A673 (cell line): Measurements from ENCODE around the gene TMPRSS13. TPM values are rescaled to one million over a fixed set of nuclear protein-coding genes. Genes with fewer than 3 reads are reported as not detected.
"Not testable (repeated sequence)": the region's sequence is repeated elsewhere in the genome, so short reads cannot be mapped to it uniquely, and the experiment has no call there.

Experiments used
- BruUV-seq: library from RNA; stranded (reverse); fragments of 400-500 nt; replicated peaks from 2 replicates; lab custom pipeline; 2021; lab: Mats Ljungman, UMichigan
- CTCF ChIA-PET: fragments of 300-600 bp; sonication (Branson Sonifier 250); formaldehyde crosslinking; loops from one replicate; lab custom pipeline; 2022; ENCODE audit warnings: antibody characterized with exemption; lab: Charles Lee
- POLR2A ChIA-PET: fragments of 300-600 bp; sonication (Branson Sonifier 250); formaldehyde crosslinking; loops from one replicate; lab custom pipeline; 2022; ENCODE audit warnings: antibody characterized with exemption; ENCODE audit not compliant: low non-redundant PET; lab: Charles Lee
- DNase-seq: peaks from one replicate; pipeline ENCODE4 v3.0.0-alpha.2; 2015; ENCODE audit warnings: low spot score
- H3K27ac ChIP-seq: fragments of 200-600 bp; sonication (generic); 2 replicates; pipeline ENCODE4 v1.5.1; 2016; ENCODE audit warnings: mixed run types, low read depth, mild to moderate bottlenecking, mixed read lengths, antibody characterized with exemption, low read length; ENCODE audit not compliant: poor library complexity, severe bottlenecking
- H3K27me3 ChIP-seq: fragments of 200-600 bp; sonication (generic); replicated peaks from 2 replicates; pipeline ENCODE4 v1.6.1; 2017; ENCODE audit warnings: mixed run types, low read depth, mild to moderate bottlenecking, mixed read lengths, antibody characterized with exemption, low read length; ENCODE audit not compliant: insufficient read depth, poor library complexity
- H3K36me3 ChIP-seq: fragments of 200-600 bp; sonication (generic); 2 replicates; pipeline ENCODE4 v1.6.1; 2016; ENCODE audit warnings: mixed run types, mild to moderate bottlenecking, mixed read lengths, antibody characterized with exemption, low read length; ENCODE audit not compliant: insufficient read depth, poor library complexity, severe bottlenecking
- H3K4me1 ChIP-seq: fragments of 200-600 bp; sonication (generic); 2 replicates; pipeline ENCODE4 v1.6.1; 2017; ENCODE audit warnings: mixed run types, mild to moderate bottlenecking, mixed read lengths, antibody characterized with exemption, low read length; ENCODE audit not compliant: insufficient read depth, poor library complexity, severe bottlenecking
- H3K4me3 ChIP-seq: fragments of 200-600 bp; sonication (generic); 2 replicates; pipeline ENCODE4 v1.5.1; 2016; ENCODE audit warnings: low read depth, mixed run types, mild to moderate bottlenecking, mixed read lengths, low read length; ENCODE audit not compliant: poor library complexity, severe bottlenecking
- H3K9me3 ChIP-seq: fragments of 200-600 bp; sonication (generic); 2 replicates; pipeline ENCODE4 v1.6.1; 2016; ENCODE audit warnings: mixed run types, low read depth, mild to moderate bottlenecking, mixed read lengths, antibody characterized with exemption, low read length; ENCODE audit not compliant: poor library complexity, severe bottlenecking
- EZH2 ChIP-seq: fragments of 200-600 bp; sonication (generic); IDR thresholded peaks from 2 replicates; pipeline ENCODE4 v1.6.1; 2017; ENCODE audit warnings: borderline replicate concordance, low read depth, mild to moderate bottlenecking, mixed read lengths, antibody characterized with exemption, low read length; ENCODE audit not compliant: poor library complexity, severe bottlenecking
- intact Hi-C: fragments of 100-400 bp; cut with micrococcal nuclease; formaldehyde crosslinking; loops from one replicate; pipeline ENCODE4 v1.10.0; 2022; ENCODE audit not compliant: unreplicated experiment
- total RNA-seq: library from RNA; stranded (reverse); gene quantifications from 2 replicates; pipeline ENCODE4 v1.2.3, GENCODE V29; 2021
- TF ChIP-seq, protein P1 (sequence below): fragments of 300-800, 200-600 bp; sonication (generic); conservative IDR thresholded peaks from 2 replicates; pipeline ENCODE4 v1.5.1; 2017; ENCODE audit warnings: low read depth, mild to moderate bottlenecking, antibody characterized with exemption, low read length, moderate library complexity, mixed read lengths

The TMPRSS13 gene
- total RNA-seq, 1 experiment from 2014 or later: not detected

DNA sequence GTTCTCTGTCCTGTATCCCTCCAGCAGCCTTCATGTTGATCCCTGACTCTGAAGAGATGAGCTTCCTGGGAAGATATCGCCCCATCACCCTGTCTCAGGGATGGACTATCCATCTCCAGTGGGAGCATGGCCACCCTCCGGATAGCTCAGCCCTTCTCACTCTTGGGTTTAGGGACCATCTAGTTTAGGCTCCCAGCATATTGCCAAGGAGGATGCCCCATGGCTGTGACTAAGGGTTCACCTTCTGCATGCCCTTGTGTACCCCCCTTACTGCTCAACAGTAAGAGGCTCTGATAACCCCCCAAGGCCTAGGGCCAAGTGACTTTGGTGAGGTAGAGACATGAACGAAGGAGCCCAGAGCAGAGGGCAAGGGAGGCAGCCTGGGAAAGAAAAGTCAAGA, 1.3 kb downstream of the TMPRSS13 start:
- Histone ChIP-seq H3K4me3 (no peak overlapping the region), H3K27ac (no peak overlapping the region), H3K9me3 (no peaks in the 10 kb centered on the region), H3K36me3 (no peaks in the 10 kb centered on the region), H3K27me3 (peaks cover 21% of the 10 kb centered on the region), H3K4me1 (no peaks in the 10 kb centered on the region)
- POLR2A ChIA-PET: no interaction called here
- intact Hi-C loops: no loop called here
- no peak for DNase-seq
- TF ChIP-seq, protein P1, sequence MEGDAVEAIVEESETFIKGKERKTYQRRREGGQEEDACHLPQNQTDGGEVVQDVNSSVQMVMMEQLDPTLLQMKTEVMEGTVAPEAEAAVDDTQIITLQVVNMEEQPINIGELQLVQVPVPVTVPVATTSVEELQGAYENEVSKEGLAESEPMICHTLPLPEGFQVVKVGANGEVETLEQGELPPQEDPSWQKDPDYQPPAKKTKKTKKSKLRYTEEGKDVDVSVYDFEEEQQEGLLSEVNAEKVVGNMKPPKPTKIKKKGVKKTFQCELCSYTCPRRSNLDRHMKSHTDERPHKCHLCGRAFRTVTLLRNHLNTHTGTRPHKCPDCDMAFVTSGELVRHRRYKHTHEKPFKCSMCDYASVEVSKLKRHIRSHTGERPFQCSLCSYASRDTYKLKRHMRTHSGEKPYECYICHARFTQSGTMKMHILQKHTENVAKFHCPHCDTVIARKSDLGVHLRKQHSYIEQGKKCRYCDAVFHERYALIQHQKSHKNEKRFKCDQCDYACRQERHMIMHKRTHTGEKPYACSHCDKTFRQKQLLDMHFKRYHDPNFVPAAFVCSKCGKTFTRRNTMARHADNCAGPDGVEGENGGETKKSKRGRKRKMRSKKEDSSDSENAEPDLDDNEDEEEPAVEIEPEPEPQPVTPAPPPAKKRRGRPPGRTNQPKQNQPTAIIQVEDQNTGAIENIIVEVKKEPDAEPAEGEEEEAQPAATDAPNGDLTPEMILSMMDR: no peak
- BruUV-seq: no TSS peak
- CTCF ChIA-PET: no interaction called here

DNA sequence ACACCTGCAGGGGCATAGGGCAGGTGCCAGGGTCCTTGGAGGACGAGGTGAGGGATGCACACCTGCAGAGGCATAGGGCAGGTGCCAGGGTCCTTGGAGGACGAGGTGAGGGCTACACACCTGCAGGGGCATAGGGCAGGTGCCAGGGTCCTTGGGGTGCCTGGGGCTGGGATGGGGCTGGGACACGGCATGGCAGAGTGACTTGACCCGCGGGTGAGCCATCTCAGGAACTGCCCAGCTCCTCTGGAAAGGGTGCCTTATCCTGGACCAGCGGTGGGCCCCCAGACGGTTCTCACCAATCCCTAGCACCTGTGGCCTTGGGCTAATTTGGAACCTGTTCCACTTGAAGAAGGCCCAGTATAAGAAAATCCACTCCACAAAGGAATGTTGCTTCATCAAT, 3.0 kb downstream of the TMPRSS13 start:
- H3K36me3 ChIP-seq, DNase-seq, H3K27ac ChIP-seq, H3K9me3 ChIP-seq, H3K4me3 ChIP-seq, POLR2A ChIA-PET, intact Hi-C loops, BruUV-seq, H3K4me1 ChIP-seq: not testable (repeated sequence)
- CTCF ChIA-PET: interaction anchor here (0.6 kb wide), 1 partner anchor 22 kb away, joined by 4 read pairs; no protein-coding TSS in a partner anchor
- peaks cover 21% of the 10 kb centered on the region for H3K27me3 ChIP-seq

DNA sequence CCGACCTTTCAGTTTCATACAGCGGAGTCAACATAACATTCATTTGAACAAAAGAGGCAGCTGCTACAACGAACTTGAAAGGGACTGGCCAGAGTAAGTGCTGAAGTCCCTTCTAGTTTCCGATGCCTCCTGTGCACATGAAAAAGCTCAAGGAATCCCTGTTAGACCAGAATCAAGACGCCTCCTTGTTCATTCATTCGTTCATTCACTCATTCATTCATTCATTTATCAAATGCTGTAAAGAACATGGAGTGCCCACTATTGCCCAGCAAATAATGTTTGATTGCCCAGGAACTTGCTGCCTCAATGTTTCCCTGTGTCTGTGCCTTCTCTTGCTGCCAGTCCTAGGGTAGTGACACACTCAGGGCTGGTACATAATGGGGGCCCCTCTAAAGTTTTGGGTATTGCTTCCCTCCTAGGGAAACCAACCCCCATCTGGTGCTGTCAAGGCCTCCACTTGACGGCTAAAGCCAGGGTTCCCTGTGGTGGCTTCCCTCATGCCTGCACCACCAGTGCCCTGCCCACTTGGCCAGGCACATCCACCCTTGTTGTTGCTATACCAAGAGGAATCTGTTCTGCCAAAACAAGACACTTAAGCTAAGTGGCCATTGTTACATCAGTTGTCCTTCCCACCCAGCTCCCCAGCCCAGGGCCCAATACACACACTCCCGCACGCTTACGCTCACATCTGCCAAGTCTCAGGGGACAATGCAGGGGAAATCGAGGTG, 3.8 kb downstream of the TMPRSS13 start:
- Histone ChIP-seq H3K9me3 (no peaks in the 10 kb centered on the region), H3K27me3 (peaks cover 21% of the 10 kb centered on the region), H3K27ac (no peak overlapping the region), H3K36me3 (no peaks in the 10 kb centered on the region), H3K4me3 (no peak overlapping the region), H3K4me1 (no peaks in the 10 kb centered on the region)
- intact Hi-C loops: no loop called here
- no peak for DNase-seq
- CTCF ChIA-PET: no interaction called here
- BruUV-seq: no TSS peak
- no peak for TF ChIP-seq EZH2
- TF ChIP-seq, protein P1: no peak
- POLR2A ChIA-PET: no interaction called here

DNA sequence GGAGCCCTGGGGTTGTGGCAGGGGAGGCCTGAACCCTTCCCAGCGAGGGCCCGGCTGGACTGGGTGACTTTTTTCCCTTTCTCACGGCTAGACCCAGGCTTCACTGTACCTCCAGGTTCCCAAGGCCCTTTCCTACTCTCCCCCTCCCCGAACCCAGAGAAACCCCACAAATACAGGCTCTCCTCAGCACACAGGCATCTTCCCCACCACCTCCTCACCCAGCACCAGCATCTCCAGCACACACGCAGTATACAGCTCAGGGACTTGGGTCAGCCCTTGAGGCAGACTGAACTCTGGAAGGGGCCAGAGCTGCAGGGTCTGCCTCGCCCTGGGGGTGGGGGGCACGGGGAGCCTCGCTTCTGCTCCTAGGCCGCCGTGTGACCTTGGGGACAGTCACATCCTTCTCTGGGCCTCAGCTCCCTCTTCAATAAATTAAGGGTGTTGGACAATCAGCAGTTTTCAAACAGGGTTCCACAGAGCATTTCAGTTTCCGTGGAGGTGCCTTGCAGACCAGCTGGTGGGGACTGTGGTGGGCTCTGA, 4.5 kb downstream of the TMPRSS13 start:
- no peak for TF ChIP-seq EZH2
- ChIA-PET POLR2A (no interaction called here), CTCF (no interaction called here)
- H3K9me3 ChIP-seq: no peaks in the 10 kb centered on the region
- H3K4me1 ChIP-seq: no peaks in the 10 kb centered on the region
- no peak overlapping the region for H3K4me3 ChIP-seq
- H3K36me3 ChIP-seq: no peaks in the 10 kb centered on the region
- H3K27me3 ChIP-seq: peaks cover 21% of the 10 kb centered on the region
- BruUV-seq: no TSS peak
- H3K27ac ChIP-seq: no peak overlapping the region
- no peak for DNase-seq
- intact Hi-C loops: no loop called here
